NCI-H146 treated with DMSO at 0.1 percent for 48 hours (cell line): ENCODE measurements around the gene KIF26B.
"Not testable (repeated sequence)": the region's sequence is repeated elsewhere in the genome, so short reads cannot be mapped to it uniquely, and the experiment has no call there.

Experiments used
- DNase-seq: peaks from one replicate; lab custom pipeline; 2025; ENCODE audit not compliant: unreplicated experiment; lab: John Stamatoyannopoulos, UW

The KIF26B gene

GRCh38 chr1:245663373-245663772 lies 508.6 kb downstream of the KIF26B start:
- no peak for DNase-seq

GRCh38 chr1:245663841-245664240 lies 509.1 kb downstream of the KIF26B start:
- DNase-seq, result no peak

- no peak for DNase-seq
These were observed 511.6 kb downstream of the KIF26B start for GRCh38 chr1:245666412-245666811.

- no peak for DNase-seq
These were observed 516.6 kb downstream of the KIF26B start for GRCh38 chr1:245671349-245671748.

GRCh38 chr1:245671966-245672767 lies 517.4 kb downstream of the KIF26B start:
- DNase-seq, result peak; percentile 77

- DNase-seq, result not testable (repeated sequence)
These were observed 518.3 kb downstream of the KIF26B start for GRCh38 chr1:245672836-245673656.

- peak; percentile 54 for DNase-seq
These were observed 519.2 kb downstream of the KIF26B start for GRCh38 chr1:245673881-245674414.

GRCh38 chr1:245677461-245678240 lies 522.9 kb downstream of the KIF26B start:
- no peak for DNase-seq

- no peak for DNase-seq
These were observed 524.2 kb downstream of the KIF26B start for GRCh38 chr1:245678860-245679411.

- DNase-seq, result no peak
These were observed 525.3 kb downstream of the KIF26B start for GRCh38 chr1:245679821-245680780.

- DNase-seq, result no peak
These were observed 528.1 kb downstream of the KIF26B start for GRCh38 chr1:245682638-245683628.

- DNase-seq, result no peak
These were observed 528.9 kb downstream of the KIF26B start for GRCh38 chr1:245683676-245684075.

- no peak for DNase-seq
These were observed 529.4 kb downstream of the KIF26B start for GRCh38 chr1:245684166-245684565.

GRCh38 chr1:245684571-245684970 lies 529.8 kb downstream of the KIF26B start:
- DNase-seq, result no peak

- DNase-seq, result no peak
These were observed 530.5 kb downstream of the KIF26B start for GRCh38 chr1:245685111-245685810.

- DNase-seq, result no peak
These were observed 531.2 kb downstream of the KIF26B start for GRCh38 chr1:245686006-245686405.

- no peak for DNase-seq
These were observed 531.8 kb downstream of the KIF26B start for GRCh38 chr1:245686446-245687030.
